Thoracic aorta (tissue), 2 donors: ENCODE data around the gene SLC35F3. TPM values are rescaled to one million over a fixed set of nuclear protein-coding genes. Genes with fewer than 3 reads are reported as not detected.

ENCODE experiments used
- ATAC-seq: fragments of 150-250 bp; one replicate; pipeline ENCODE4 v1.8.0; 2017; ENCODE audit warnings: low read depth; ENCODE audit not compliant: insufficient number of reproducible peaks, low FRiP score
- DNase-seq: peaks from one replicate; pipeline ENCODE4 v3.0.0-alpha.2; 2020; ENCODE audit warnings: low spot score
- H3K27ac ChIP-seq, 2 donors: fragments of 200-600 bp; sonication (generic); 1 replicate in 1 of 2; 2 replicates in 1 of 2; pipeline ENCODE4 v1.5.1; 2016; ENCODE audit warnings: mild to moderate bottlenecking in 2 of 2, moderate library complexity in 2 of 2
- H3K27me3 ChIP-seq: fragments of 200-600 bp; sonication (generic); replicated peaks from 2 replicates; pipeline ENCODE4 v1.6.0; 2016; ENCODE audit warnings: mild to moderate bottlenecking; ENCODE audit not compliant: insufficient read depth
- H3K36me3 ChIP-seq: fragments of 200-600 bp; sonication (generic); one replicate; pipeline ENCODE4 v1.5.1; 2016
- H3K4me1 ChIP-seq, 2 donors: fragments of 200-600 bp; sonication (generic); 1 replicate in 1 of 2; 2 replicates in 1 of 2; pipeline versions ENCODE4 v1.5.1 to v1.6.0; 2016; ENCODE audit warnings: low read depth in 2 of 2, mild to moderate bottlenecking in 1 of 2; ENCODE audit not compliant: control insufficient read depth in 1 of 2
- H3K4me3 ChIP-seq: fragments of 200-600 bp; sonication (generic); 2 replicates; pipeline ENCODE4 v1.5.1; 2016; ENCODE audit warnings: mild to moderate bottlenecking
- H3K9me3 ChIP-seq: fragments of 200-600 bp; sonication (generic); 2 replicates; pipeline ENCODE4 v1.5.1; 2016
- total RNA-seq, 2 donors: library from RNA; depleted of rRNA; stranded (reverse); fragments of >200 nt; gene quantifications; one replicate each; pipeline versions ENCODE4 v1.1.0 to v1.2.3, GENCODE V29; 2016
- TF ChIP-seq, protein P1 (sequence below): fragments of 200-600 bp; sonication (generic); IDR thresholded peaks from one replicate; pipeline ENCODE4 v1.5.1; 2019; ENCODE audit warnings: antibody characterized with exemption

The SLC35F3 gene
- total RNA-seq, 2 donors from 2014 or later, result not detected

DNA sequence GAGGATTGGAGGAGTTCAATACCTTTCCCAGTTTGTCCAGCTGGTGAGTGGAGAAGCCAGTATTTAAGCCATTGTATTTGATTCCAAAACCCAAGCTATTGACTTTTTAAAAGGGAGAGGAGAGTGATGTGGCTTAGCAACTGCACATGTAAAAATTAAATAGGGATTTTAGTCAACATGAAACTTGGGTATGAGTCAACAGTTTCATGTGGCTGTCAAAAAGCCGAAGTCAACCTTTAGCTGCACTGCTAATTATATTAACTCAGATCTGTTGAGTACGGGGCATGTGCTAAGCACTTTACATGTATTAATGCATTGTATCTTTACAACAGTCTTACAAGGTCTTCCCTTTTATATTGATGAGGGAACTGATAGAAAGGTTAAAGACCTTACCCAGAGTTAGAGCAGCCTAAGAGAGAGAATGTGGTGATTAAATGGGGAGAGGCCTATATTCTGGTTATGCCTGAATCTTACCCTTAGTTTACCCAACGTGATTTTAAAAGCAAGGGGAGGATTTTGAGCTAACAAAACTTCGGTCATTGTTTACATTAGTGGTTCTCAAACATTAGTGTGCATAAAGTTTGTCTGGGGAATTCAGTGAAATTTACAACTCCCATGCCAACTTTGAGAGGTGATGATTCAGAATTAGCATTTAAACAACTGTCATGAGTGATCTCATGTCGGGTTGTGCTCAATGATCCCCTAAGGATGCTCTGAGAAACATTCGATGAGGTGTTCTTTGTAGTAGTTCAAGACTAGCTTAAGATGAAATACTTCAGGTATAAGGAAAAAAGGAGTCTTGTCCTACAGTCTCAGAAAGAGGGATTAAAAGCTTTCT lies 6.9 kb upstream of the SLC35F3 start:
- TF ChIP-seq, protein P1, sequence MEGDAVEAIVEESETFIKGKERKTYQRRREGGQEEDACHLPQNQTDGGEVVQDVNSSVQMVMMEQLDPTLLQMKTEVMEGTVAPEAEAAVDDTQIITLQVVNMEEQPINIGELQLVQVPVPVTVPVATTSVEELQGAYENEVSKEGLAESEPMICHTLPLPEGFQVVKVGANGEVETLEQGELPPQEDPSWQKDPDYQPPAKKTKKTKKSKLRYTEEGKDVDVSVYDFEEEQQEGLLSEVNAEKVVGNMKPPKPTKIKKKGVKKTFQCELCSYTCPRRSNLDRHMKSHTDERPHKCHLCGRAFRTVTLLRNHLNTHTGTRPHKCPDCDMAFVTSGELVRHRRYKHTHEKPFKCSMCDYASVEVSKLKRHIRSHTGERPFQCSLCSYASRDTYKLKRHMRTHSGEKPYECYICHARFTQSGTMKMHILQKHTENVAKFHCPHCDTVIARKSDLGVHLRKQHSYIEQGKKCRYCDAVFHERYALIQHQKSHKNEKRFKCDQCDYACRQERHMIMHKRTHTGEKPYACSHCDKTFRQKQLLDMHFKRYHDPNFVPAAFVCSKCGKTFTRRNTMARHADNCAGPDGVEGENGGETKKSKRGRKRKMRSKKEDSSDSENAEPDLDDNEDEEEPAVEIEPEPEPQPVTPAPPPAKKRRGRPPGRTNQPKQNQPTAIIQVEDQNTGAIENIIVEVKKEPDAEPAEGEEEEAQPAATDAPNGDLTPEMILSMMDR, result no peak
- peaks cover 4% of the 10 kb centered on the region for H3K9me3 ChIP-seq
- H3K4me1 ChIP-seq, result no peaks in the 10 kb centered on the region
- no peak for ATAC-seq
- no peaks in the 10 kb centered on the region for H3K36me3 ChIP-seq
- DNase-seq, result no peak
- H3K27ac ChIP-seq, result no peak overlapping the region
- no peaks in the 10 kb centered on the region for H3K27me3 ChIP-seq
- no peak overlapping the region for H3K4me3 ChIP-seq

DNA sequence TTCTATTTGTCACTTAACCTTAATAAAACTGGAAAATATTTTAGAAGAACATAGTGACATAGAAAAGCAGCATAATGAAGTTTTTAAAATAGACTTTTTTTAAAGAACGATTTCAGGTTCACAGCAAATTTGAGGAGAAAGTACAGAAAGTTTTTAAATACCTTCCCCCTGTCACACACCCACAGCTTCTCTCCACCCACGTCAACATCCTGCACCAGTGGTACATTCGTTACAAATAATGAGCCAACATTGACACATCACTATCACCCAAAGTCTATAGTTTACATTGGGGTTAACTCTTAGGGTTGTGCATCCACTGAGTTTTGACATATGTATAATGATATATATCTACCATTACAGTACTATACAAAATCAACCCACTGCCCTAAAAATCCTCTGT lies 3.0 kb upstream of the SLC35F3 start:
- TF ChIP-seq, protein P1, result no peak
- DNase-seq, result no peak
- no peaks in the 10 kb centered on the region for H3K4me1 ChIP-seq
- no peaks in the 10 kb centered on the region for H3K36me3 ChIP-seq
- ATAC-seq, result no peak
- H3K27ac ChIP-seq, result no peak overlapping the region
- no peaks in the 10 kb centered on the region for H3K9me3 ChIP-seq
- H3K27me3 ChIP-seq, result no peaks in the 10 kb centered on the region
- no peak overlapping the region for H3K4me3 ChIP-seq

DNA sequence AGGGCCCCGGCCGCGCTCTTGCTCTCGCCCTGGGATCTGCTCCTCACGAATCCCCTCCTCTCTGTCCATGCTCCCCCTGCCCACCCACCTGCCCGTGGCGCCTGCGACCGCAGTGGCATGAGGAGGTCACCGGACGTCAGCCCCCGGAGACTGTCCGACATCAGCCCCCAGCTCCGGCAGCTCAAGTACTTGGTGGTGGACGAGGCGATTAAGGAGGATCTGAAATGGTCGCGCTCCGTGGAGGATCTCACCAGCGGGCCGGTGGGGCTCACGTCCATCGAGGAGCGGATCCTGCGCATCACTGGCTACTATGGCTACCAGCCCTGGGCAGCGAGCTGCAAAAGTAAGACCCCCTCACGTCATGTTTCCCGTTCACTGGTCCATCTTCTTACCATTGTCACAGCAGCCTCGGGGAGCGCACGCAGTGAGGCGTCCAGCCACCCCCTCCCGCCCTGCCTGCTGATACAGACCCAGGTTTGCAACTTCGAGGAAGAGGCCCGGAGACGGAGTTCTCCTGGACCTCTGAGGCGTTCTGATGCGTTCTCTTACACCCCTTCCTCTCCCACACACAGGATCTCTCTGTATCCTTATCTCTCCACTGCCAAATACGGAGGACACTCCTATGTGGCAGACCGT lies 1.1 kb downstream of the SLC35F3 start:
- Histone ChIP-seq H3K27me3 (no peaks in the 10 kb centered on the region), H3K27ac (no peak overlapping the region), H3K36me3 (no peaks in the 10 kb centered on the region), H3K9me3 (no peaks in the 10 kb centered on the region), H3K4me3 (no peak overlapping the region), H3K4me1 (no peaks in the 10 kb centered on the region)
- DNase-seq (no peak), ATAC-seq (no peak)
- TF ChIP-seq, protein P1, result no peak

DNA sequence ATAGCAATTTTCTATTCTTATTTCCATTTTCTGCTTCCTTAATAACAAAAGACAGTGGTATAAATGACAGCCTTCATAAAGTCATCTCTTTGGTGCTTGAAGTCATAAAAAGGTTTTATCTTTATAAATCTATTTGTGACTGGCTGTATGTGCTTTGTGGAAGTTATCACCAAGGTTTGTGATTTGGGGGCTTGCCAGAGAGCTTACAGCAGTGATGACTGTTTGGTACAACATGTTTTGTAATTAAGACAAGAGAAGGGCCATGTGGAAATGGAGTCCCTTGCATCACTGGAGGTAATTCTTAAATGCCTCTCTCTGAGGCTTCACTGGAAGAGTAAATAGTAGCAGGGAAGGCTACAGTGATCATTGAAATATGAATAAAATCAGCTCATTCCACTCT lies 2.7 kb downstream of the SLC35F3 start:
- no peaks in the 10 kb centered on the region for H3K9me3 ChIP-seq
- no peaks in the 10 kb centered on the region for H3K36me3 ChIP-seq
- H3K27ac ChIP-seq, result no peak overlapping the region
- TF ChIP-seq, protein P1, result no peak
- DNase-seq (no peak), ATAC-seq (no peak)
- no peaks in the 10 kb centered on the region for H3K27me3 ChIP-seq
- H3K4me3 ChIP-seq, result no peak overlapping the region
- no peaks in the 10 kb centered on the region for H3K4me1 ChIP-seq

DNA sequence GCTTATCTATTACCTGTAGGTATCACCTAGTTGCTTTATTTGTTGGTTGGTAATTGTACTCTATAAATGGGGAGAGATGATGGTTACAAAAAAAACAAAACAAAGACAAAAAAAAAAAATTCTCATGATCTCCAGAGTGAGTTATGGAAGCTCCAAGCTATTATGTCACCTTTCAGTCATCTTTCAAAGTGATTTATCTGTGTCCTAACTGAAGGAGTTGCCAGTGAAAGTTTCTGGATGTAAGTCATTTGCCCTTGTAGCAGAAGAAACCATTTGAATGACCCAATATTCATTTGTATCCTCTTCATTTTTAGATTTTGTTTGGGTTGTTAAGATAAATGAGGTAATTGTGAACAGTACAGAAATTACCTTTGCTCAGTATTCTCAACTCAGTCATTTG lies 3.6 kb downstream of the SLC35F3 start:
- H3K4me3 ChIP-seq, result no peak overlapping the region
- no peaks in the 10 kb centered on the region for H3K9me3 ChIP-seq
- H3K4me1 ChIP-seq, result no peaks in the 10 kb centered on the region
- DNase-seq (no peak), ATAC-seq (no peak)
- H3K27ac ChIP-seq, result no peak overlapping the region
- TF ChIP-seq, protein P1, result no peak
- no peaks in the 10 kb centered on the region for H3K27me3 ChIP-seq
- no peaks in the 10 kb centered on the region for H3K36me3 ChIP-seq
